Loucy (cell line): Measurements from ENCODE around the gene AVL9.

Experiments used
- CTCF ChIP-seq: fragments of 200-600 bp; sonication (generic); conservative IDR thresholded peaks from 2 replicates; pipeline ENCODE4 v1.5.1; 2014; ENCODE audit warnings: mild to moderate bottlenecking, antibody characterized with exemption, low read length
- EZH2phosphoT487 ChIP-seq: fragments of 200-600 bp; IDR thresholded peaks from 2 replicates; pipeline ENCODE4 v1.6.1; 2018; ENCODE audit warnings: antibody characterized with exemption, mild to moderate bottlenecking, moderate library complexity, borderline replicate concordance

GRCh38 chr7:32592701-32593100, 97.4 kb downstream of the AVL9 start:
- TF ChIP-seq CTCF (no peak), EZH2phosphoT487 (no peak)
